Measurements from ENCODE around the gene SUSD1.
"Not testable (repeated sequence)": the region's sequence is repeated elsewhere in the genome, so short reads cannot be mapped to it uniquely, and the experiment has no call there.

The SUSD1 gene

GRCh38 chr9:112094948-112095681, 80.0 kb downstream of the SUSD1 start:
- peak; percentile 80 for DNase-seq

- peak; percentile 51 for DNase-seq
Observed at GRCh38 chr9:112094241-112094640, 80.9 kb downstream of the SUSD1 start.

- DNase-seq, result no peak
Observed at GRCh38 chr9:112093870-112094216, 81.3 kb downstream of the SUSD1 start.

- peak; percentile 77 for DNase-seq
Observed at GRCh38 chr9:112093147-112093869, 81.8 kb downstream of the SUSD1 start.

GRCh38 chr9:112091810-112092209, 83.3 kb downstream of the SUSD1 start:
- DNase-seq, result peak; percentile 25

- DNase-seq, result no peak
Observed at GRCh38 chr9:112087506-112087905, 87.6 kb downstream of the SUSD1 start.

- DNase-seq, result peak; percentile 51
Observed at GRCh38 chr9:112086627-112087026, 88.5 kb downstream of the SUSD1 start.

- DNase-seq, result no peak
Observed at GRCh38 chr9:112084907-112085306, 90.2 kb downstream of the SUSD1 start.

GRCh38 chr9:112084334-112084733, 90.8 kb downstream of the SUSD1 start:
- DNase-seq, result no peak

- DNase-seq, result no peak
Observed at GRCh38 chr9:112081918-112082729, 93.0 kb downstream of the SUSD1 start.

- no peak for DNase-seq
Observed at GRCh38 chr9:112080831-112081542, 94.1 kb downstream of the SUSD1 start.

- DNase-seq, result no peak
Observed at GRCh38 chr9:112078432-112078831, 96.7 kb downstream of the SUSD1 start.

GRCh38 chr9:112076814-112077213, 98.3 kb downstream of the SUSD1 start:
- DNase-seq, result no peak

- no peak for DNase-seq
Observed at GRCh38 chr9:112075009-112075378, 100.1 kb downstream of the SUSD1 start.

GRCh38 chr9:112074250-112075008, 100.7 kb downstream of the SUSD1 start:
- DNase-seq, result peak; percentile 86

GRCh38 chr9:112073639-112074173, 101.4 kb downstream of the SUSD1 start:
- DNase-seq, result not testable (repeated sequence)

- peak; percentile 84 for DNase-seq
Observed at GRCh38 chr9:112072721-112073638, 102.1 kb downstream of the SUSD1 start.

GRCh38 chr9:112069318-112070169, 105.6 kb downstream of the SUSD1 start:
- peak; percentile 45 for DNase-seq

- DNase-seq, result no peak
Observed at GRCh38 chr9:112065806-112066606, 109.1 kb downstream of the SUSD1 start.
